Esophagus muscularis mucosa (tissue), 4 donors: Measurements from ENCODE around the gene CISH. TPM values are rescaled to one million over a fixed set of nuclear protein-coding genes. Genes with fewer than 3 reads are reported as not detected.

Experiments
- DNase-seq: peaks from one replicate; pipeline ENCODE4 v3.0.0-alpha.2; 2017; ENCODE audit errors: extremely low spot score
- H3K27ac ChIP-seq, 4 donors: fragments of 200-600 bp; sonication (generic); replicated peaks in 1 of 4; 1 replicate in 3 of 4; 2 replicates in 1 of 4; pipeline ENCODE4 v1.5.1; 2016 to 2019; ENCODE audit warnings: mild to moderate bottlenecking in 1 of 4
- H3K27me3 ChIP-seq, 4 donors: fragments of 200-600 bp; sonication (generic); one replicate each; pipeline versions ENCODE4 v1.5.1 to v1.6.0; 2016 to 2019
- H3K36me3 ChIP-seq, 4 donors: fragments of 200-600 bp; sonication (generic); one replicate each; pipeline ENCODE4 v1.5.1; 2016 to 2019
- H3K4me1 ChIP-seq, 4 donors: fragments of 200-600 bp; sonication (generic); one replicate each; pipeline ENCODE4 v1.5.1; 2016 to 2019
- H3K4me3 ChIP-seq, 4 donors: fragments of 200-600 bp; sonication (generic); 1 replicate in 2 of 4; 2 replicates in 2 of 4; pipeline ENCODE4 v1.5.1; 2016 to 2019; ENCODE audit warnings: mild to moderate bottlenecking in 4 of 4, moderate library complexity in 1 of 4
- H3K9me3 ChIP-seq, 4 donors: fragments of 200-600 bp; sonication (generic); 1 replicate in 3 of 4; 2 replicates in 1 of 4; pipeline ENCODE4 v1.5.1; 2016 to 2019
- CTCF ChIP-seq, 3 experiments: fragments of 200-600 bp in 2 of 3; fragments of 450-650 bp in 1 of 3; sonication (generic) in 2 of 3; IDR thresholded peaks; one replicate each; pipeline ENCODE4 v1.5.1; 2017 to 2019; ENCODE audit warnings: antibody characterized with exemption in 3 of 3, mild to moderate bottlenecking in 2 of 3, moderate library complexity in 1 of 3
- EP300 ChIP-seq: sonication (generic); formaldehyde crosslinking; IDR thresholded peaks from one replicate; pipeline ENCODE4 v1.6.1; 2017; ENCODE audit warnings: antibody characterized with exemption
- POLR2A ChIP-seq: fragments of 450-650 bp; IDR thresholded peaks from one replicate; pipeline ENCODE4 v1.6.1; 2017; ENCODE audit warnings: antibody characterized with exemption, moderate library complexity, mild to moderate bottlenecking, low read depth
- POLR2AphosphoS5 ChIP-seq, 2 donors: sonication (generic); formaldehyde crosslinking; IDR thresholded peaks; one replicate each; pipeline ENCODE4 v1.6.1; 2017; ENCODE audit warnings: antibody characterized with exemption in 2 of 2
- WGBS: methylation state at CpG from one replicate; pipeline ENCODE4 v1.1.5; 2018; 5-methylcytosine and 5-hydroxymethylcytosine counted together
- intact Hi-C: fragments of 100-400 bp; cut with DNase I; formaldehyde crosslinking; loops from one replicate; pipeline ENCODE4 v1.15.1; 2023
- total RNA-seq, 4 donors: library from RNA; depleted of rRNA; stranded (reverse); fragments of >200 nt; gene quantifications; one replicate each; pipeline versions ENCODE4 v1.1.0 to v1.2.1, GENCODE V29; 2016

CISH gene
- total RNA-seq, 4 donors from 2014 or later: 1.7 to 26.7 (median 4.4) TPM

GRCh38 chr3:50602595-50603191, 8.9 kb downstream of the CISH start:
- Histone ChIP-seq H3K4me3 (no peak overlapping the region), H3K27me3 (no peaks in the 10 kb centered on the region), H3K4me1 (peaks cover 68 to 85% (median 74%) of the 10 kb centered on the region in 4 donors), H3K9me3 (no peaks in the 10 kb centered on the region), H3K27ac (peak overlapping the region; percentile 84 to 99 (median 97)), H3K36me3 (peaks cover 5 to 43% (median 25%) of the 10 kb centered on the region in 4 donors)
- intact Hi-C loops: no loop called here
- 62% methylated on average over 6 of the region's 9 CpGs for WGBS
- TF ChIP-seq EP300: no peak
- no peak for TF ChIP-seq POLR2A
- no peak for TF ChIP-seq POLR2AphosphoS5 (IDR thresholded peaks at IDR 0.05)
- TF ChIP-seq CTCF (IDR thresholded peaks at IDR 0.05): no peak
- no peak for DNase-seq

GRCh38 chr3:50600841-50601591, 10.6 kb downstream of the CISH start:
- intact Hi-C loops: no loop called here

GRCh38 chr3:50600141-50600753, 11.3 kb downstream of the CISH start:
- TF ChIP-seq POLR2A (no peak), CTCF (IDR thresholded peaks at IDR 0.05) (no peak), POLR2AphosphoS5 (IDR thresholded peaks at IDR 0.05) (no peak), EP300 (no peak)
- no peaks in the 10 kb centered on the region for H3K27me3 ChIP-seq
- peak overlapping the region; percentile 84 to 99 (median 97) for H3K27ac ChIP-seq
- 75% methylated on average over 6 of the region's 9 CpGs for WGBS
- H3K9me3 ChIP-seq: no peaks in the 10 kb centered on the region
- no peak for DNase-seq
- peaks cover 0 to 20% (median 4%) of the 10 kb centered on the region in 4 donors for H3K36me3 ChIP-seq
- peaks cover 46 to 61% (median 57%) of the 10 kb centered on the region in 4 donors for H3K4me1 ChIP-seq
- no peak overlapping the region for H3K4me3 ChIP-seq
- intact Hi-C loops: no loop called here

More at GRCh38 chr3:50600841-50601591, 10.6 kb downstream of the CISH start:
- Histone ChIP-seq H3K27ac (peak overlapping the region; percentile 84 to 99 (median 97)), H3K4me3 (peak overlapping the region; percentile 20 to 37 (median 30)), H3K4me1 (peaks cover 54 to 68% (median 63%) of the 10 kb centered on the region in 4 donors), H3K27me3 (no peaks in the 10 kb centered on the region), H3K9me3 (no peaks in the 10 kb centered on the region), H3K36me3 (peaks cover 0 to 26% (median 8%) of the 10 kb centered on the region in 4 donors)
- peak; percentile 99 for DNase-seq
- 9% methylated on average over 14 of the region's 14 CpGs for WGBS
- peak; percentile 73 for TF ChIP-seq EP300
- TF ChIP-seq POLR2A: no peak
- TF ChIP-seq CTCF (IDR thresholded peaks at IDR 0.05): no peak
- peak; percentile 83 to 95 for TF ChIP-seq POLR2AphosphoS5 (IDR thresholded peaks at IDR 0.05)

- intact Hi-C loops: no loop called here
- no peak for DNase-seq
- Histone ChIP-seq H3K9me3 (no peaks in the 10 kb centered on the region), H3K4me1 (peaks cover 41 to 55% (median 51%) of the 10 kb centered on the region in 4 donors), H3K4me3 (no peak overlapping the region), H3K27ac (peak overlapping the region; percentile 84 to 99 (median 97)), H3K27me3 (no peaks in the 10 kb centered on the region), H3K36me3 (peaks cover 0 to 14% (median 4%) of the 10 kb centered on the region in 4 donors)
- TF ChIP-seq POLR2AphosphoS5 (IDR thresholded peaks at IDR 0.05) (no peak), CTCF (IDR thresholded peaks at IDR 0.05) (no peak), POLR2A (no peak), EP300 (no peak)
- 82% methylated on average over 1 of the region's 1 CpG for WGBS
These were observed 11.9 kb downstream of the CISH start for GRCh38 chr3:50599716-50600118.
